H1 (cell line): ENCODE data around the gene GID8. TPM values are rescaled to one million over a fixed set of nuclear protein-coding genes. Genes with fewer than 3 reads are reported as not detected.

ENCODE experiments used
- CTCF ChIA-PET: fragments of 300-600 bp; sonication (Branson Sonifier 250); formaldehyde crosslinking; loops from one replicate; lab custom pipeline; 2021; ENCODE audit not compliant: partially characterized antibody; lab: Charles Lee
- POLR2A ChIA-PET: fragments of 300-600 bp; sonication (Branson Sonifier 250); formaldehyde crosslinking; loops from one replicate; lab custom pipeline; 2021; ENCODE audit warnings: inconsistent platforms; ENCODE audit not compliant: partially characterized antibody; lab: Charles Lee
- DNase-seq, 2 experiments: peaks; one replicate each; pipeline versions ENCODE4 v3.0.0 to v3.0.0-alpha.2; 2010 to 2022; ENCODE audit warnings: low spot score in 2 of 2, low read depth in 1 of 2, mixed read lengths in 1 of 2
- FAIRE-seq: peaks from 2 replicates; lab custom pipeline; 2011; peaks lifted over from hg19 to GRCh38; lab: Jason Lieb, UNC
- H2AFZ ChIP-seq: 2 replicates; pipeline ENCODE4 v1.8.1; 2012; ENCODE audit warnings: low read length, inconsistent platforms
- H2AK5ac ChIP-seq: 2 replicates; pipeline ENCODE4 v1.6.1; 2013; ENCODE audit warnings: low read depth, low read length
- H2BK120ac ChIP-seq: replicated peaks from 2 replicates; pipeline ENCODE3; 2013; ENCODE audit warnings: low read depth, low read length, inconsistent platforms
- H2BK12ac ChIP-seq: 2 replicates; pipeline ENCODE4 v1.6.1; 2013; ENCODE audit warnings: low read depth, low read length
- H2BK15ac ChIP-seq: 2 replicates; pipeline ENCODE4 v1.6.1; 2013; ENCODE audit warnings: low read length
- H2BK20ac ChIP-seq: 2 replicates; pipeline ENCODE4 v1.6.1; 2013; ENCODE audit warnings: low read length
- H2BK5ac ChIP-seq: 2 replicates; pipeline ENCODE4 v1.6.1; 2013; ENCODE audit warnings: low read depth, low read length
- H3K14ac ChIP-seq: 2 replicates; pipeline ENCODE4 v1.6.1; 2013; ENCODE audit warnings: inconsistent platforms; ENCODE audit not compliant: insufficient read length
- H3K18ac ChIP-seq: 2 replicates; pipeline ENCODE4 v1.6.1; 2013; ENCODE audit warnings: low read length; ENCODE audit errors: extremely low read depth
- H3K23ac ChIP-seq: 2 replicates; pipeline ENCODE4 v1.6.1; 2013; ENCODE audit warnings: inconsistent platforms; ENCODE audit not compliant: insufficient read length
- H3K23me2 ChIP-seq: 2 replicates; pipeline ENCODE4 v1.6.1; 2013; ENCODE audit warnings: low read depth, low read length
- H3K27ac ChIP-seq: 2 replicates; pipeline ENCODE4 v1.6.1; 2011; ENCODE audit warnings: low read depth, low read length, inconsistent platforms
- H3K27me3 ChIP-seq, 4 experiments: replicated peaks in 1 of 4; 1 replicate in 1 of 4; 2 replicates in 3 of 4; pipeline versions ENCODE4 v1.6.1 to v1.8.1; 2011 to 2013; ENCODE audit warnings: low read length in 3 of 4, mild to moderate bottlenecking in 3 of 4, inconsistent platforms in 2 of 4, mixed read lengths in 2 of 4, moderate library complexity in 1 of 4; ENCODE audit not compliant: control insufficient read depth in 3 of 4, insufficient read depth in 3 of 4; ENCODE audit errors: extremely low read depth in 1 of 4
- H3K36me3 ChIP-seq, 4 experiments: 2 replicates each; pipeline versions ENCODE4 v1.6.1 to v1.8.1; 2011 to 2013; ENCODE audit warnings: mild to moderate bottlenecking in 4 of 4, low read length in 3 of 4, moderate library complexity in 2 of 4, control low read depth in 1 of 4, inconsistent platforms in 1 of 4; ENCODE audit not compliant: insufficient read depth in 4 of 4, control insufficient read depth in 2 of 4
- H3K4ac ChIP-seq: replicated peaks from 2 replicates; pipeline ENCODE3; 2013; ENCODE audit warnings: low read length, low read depth, mixed read lengths, inconsistent platforms; ENCODE audit not compliant: insufficient read length
- H3K4me1 ChIP-seq, 4 experiments: replicated peaks in 1 of 4; 1 replicate in 1 of 4; 2 replicates in 3 of 4; pipeline versions ENCODE4 v1.6.1 to v1.8.1; 2011 to 2013; ENCODE audit warnings: low read length in 3 of 4, inconsistent platforms in 2 of 4, mixed read lengths in 1 of 4; ENCODE audit not compliant: insufficient read depth in 4 of 4, control insufficient read depth in 3 of 4
- H3K4me2 ChIP-seq, 2 experiments: 2 replicates each; pipeline versions ENCODE4 v1.6.1 to v1.8.1; 2011 to 2013; ENCODE audit warnings: low read depth in 2 of 2, low read length in 2 of 2, control low read depth in 1 of 2, inconsistent platforms in 1 of 2, mild to moderate bottlenecking in 1 of 2; ENCODE audit not compliant: insufficient read depth in 1 of 2
- H3K4me3 ChIP-seq, 4 experiments: fragments of 200-600, 300-600 bp in 1 of 4; sonication (generic), shearing (Covaris generic), sonication (Bioruptor Twin) in 1 of 4; 2 replicates each; pipeline versions ENCODE4 v1.5.1 to v1.8.1; 2011 to 2016; ENCODE audit warnings: low read length in 4 of 4, low read depth in 3 of 4, control low read depth in 2 of 4, inconsistent platforms in 2 of 4, mild to moderate bottlenecking in 2 of 4, mixed read lengths in 1 of 4, moderate library complexity in 1 of 4; ENCODE audit not compliant: insufficient read depth in 2 of 4; ENCODE audit errors: extremely low read depth in 1 of 4
- H3K56ac ChIP-seq: replicated peaks from 2 replicates; pipeline ENCODE3; 2013; ENCODE audit warnings: low read depth, mild to moderate bottlenecking, mixed read lengths, low read length, inconsistent platforms; ENCODE audit not compliant: insufficient read length
- H3K79me1 ChIP-seq: 2 replicates; pipeline ENCODE4 v1.6.1; 2013; ENCODE audit warnings: low read depth, low read length, control low read depth
- H3K79me2 ChIP-seq, 2 experiments: 2 replicates each; pipeline versions ENCODE4 v1.6.1 to v1.8.1; 2012 to 2013; ENCODE audit warnings: low read length in 2 of 2, mild to moderate bottlenecking in 2 of 2, inconsistent platforms in 1 of 2; ENCODE audit not compliant: insufficient read depth in 2 of 2, control insufficient read depth in 1 of 2
- H3K9ac ChIP-seq, 4 experiments: replicated peaks in 1 of 4; 1 replicate in 1 of 4; 2 replicates in 3 of 4; pipeline versions ENCODE4 v1.6.1 to v1.8.1; 2011 to 2013; ENCODE audit warnings: low read depth in 3 of 4, low read length in 3 of 4, control low read depth in 2 of 4, mild to moderate bottlenecking in 2 of 4, moderate library complexity in 2 of 4, inconsistent platforms in 1 of 4; ENCODE audit errors: extremely low read depth in 1 of 4
- H3K9me3 ChIP-seq, 2 experiments: 2 replicates each; pipeline versions ENCODE4 v1.6.1 to v1.8.1; 2012 to 2013; ENCODE audit warnings: mild to moderate bottlenecking in 2 of 2, moderate library complexity in 2 of 2, control low read depth in 1 of 2, inconsistent platforms in 1 of 2, low read depth in 1 of 2, low read length in 1 of 2, mixed read lengths in 1 of 2; ENCODE audit not compliant: insufficient read depth in 2 of 2
- H4K20me1 ChIP-seq, 2 experiments: replicated peaks in 1 of 2; 2 replicates each; pipeline versions ENCODE3 to v1.8.1; 2011 to 2013; ENCODE audit warnings: inconsistent platforms in 2 of 2, low read length in 2 of 2, mild to moderate bottlenecking in 1 of 2; ENCODE audit not compliant: insufficient read depth in 2 of 2, control insufficient read depth in 1 of 2
- H4K5ac ChIP-seq: 2 replicates; pipeline ENCODE4 v1.6.1; 2013; ENCODE audit warnings: low read length, low read depth, mixed read lengths, inconsistent platforms; ENCODE audit not compliant: insufficient read length
- H4K8ac ChIP-seq: 2 replicates; pipeline ENCODE4 v1.8.0; 2013; ENCODE audit warnings: mild to moderate bottlenecking, moderate library complexity, low read length, inconsistent platforms; ENCODE audit not compliant: insufficient read depth; ENCODE audit errors: extremely low read depth
- H4K91ac ChIP-seq: replicated peaks from 2 replicates; pipeline ENCODE3; 2013; ENCODE audit warnings: low read length, mixed read lengths, inconsistent platforms; ENCODE audit not compliant: insufficient read length
- ASH2L ChIP-seq: fragments of 200-600, 300-600 bp; sonication (generic); IDR thresholded peaks from one replicate; pipeline ENCODE4 v1.7.1; 2017; ENCODE audit warnings: low read length
- CREB1 ChIP-seq: IDR thresholded peaks from 2 replicates; pipeline ENCODE4 v1.6.1; 2012; ENCODE audit warnings: inconsistent platforms
- FOSL1 ChIP-seq: IDR thresholded peaks from 2 replicates; pipeline ENCODE4 v1.6.1; 2011; ENCODE audit warnings: mild to moderate bottlenecking, low read depth, low read length, moderate library complexity; ENCODE audit not compliant: insufficient read depth
- GABPA ChIP-seq: IDR thresholded peaks from 2 replicates; pipeline ENCODE4 v1.6.1; 2011; ENCODE audit warnings: mild to moderate bottlenecking, low read length, moderate library complexity, borderline replicate concordance; ENCODE audit not compliant: insufficient read depth
- GTF2F1 ChIP-seq: IDR thresholded peaks from 2 replicates; pipeline ENCODE4 v1.6.1; 2012; ENCODE audit warnings: low read depth, low read length, improper control_type of control experiment, borderline replicate concordance
- HDAC2 ChIP-seq, 2 experiments: fragments of 300-600 bp in 1 of 2; sonication (generic) in 1 of 2; IDR thresholded peaks; 2 replicates each; pipeline ENCODE4 v1.6.1; 2011 to 2012; ENCODE audit warnings: low read depth in 2 of 2, low read length in 2 of 2, mild to moderate bottlenecking in 2 of 2, moderate library complexity in 2 of 2, borderline replicate concordance in 1 of 2, inconsistent platforms in 1 of 2
- HDAC6 ChIP-seq: IDR thresholded peaks from one replicate; pipeline ENCODE4 v1.7.1; 2012; ENCODE audit warnings: low read depth, mild to moderate bottlenecking, inconsistent platforms, low read length, moderate library complexity
- JUN ChIP-seq: IDR thresholded peaks from 2 replicates; pipeline ENCODE4 v1.6.1; 2011; ENCODE audit warnings: low read depth, mild to moderate bottlenecking, improper control_type of control experiment, low read length
- POLR2A ChIP-seq, 2 experiments: IDR thresholded peaks; 1 replicate in 1 of 2; 2 replicates in 1 of 2; pipeline ENCODE4 v1.6.1; 2011; ENCODE audit warnings: low read depth in 2 of 2, low read length in 2 of 2, mild to moderate bottlenecking in 2 of 2; ENCODE audit errors: control extremely low read depth in 1 of 2
- SAP30 ChIP-seq: fragments of 300-600 bp; sonication (generic); IDR thresholded peaks from 2 replicates; pipeline ENCODE4 v1.7.1; 2012; ENCODE audit warnings: low read length, moderate library complexity, mild to moderate bottlenecking, inconsistent platforms; ENCODE audit not compliant: insufficient read depth, insufficient replicate concordance
- SIX5 ChIP-seq: IDR thresholded peaks from 2 replicates; pipeline ENCODE4 v1.6.1; 2011; ENCODE audit warnings: mild to moderate bottlenecking, low read depth, low read length
- SUZ12 ChIP-seq: fragments of 200-600 bp; sonication (generic); IDR thresholded peaks from 2 replicates; pipeline ENCODE4 v1.6.1; 2012; ENCODE audit warnings: mild to moderate bottlenecking, inconsistent platforms, low read length, moderate library complexity, mixed read lengths
- TEAD4 ChIP-seq: IDR thresholded peaks from 2 replicates; pipeline ENCODE4 v1.6.1; 2012; ENCODE audit warnings: low read depth, low read length, inconsistent platforms, mixed read lengths
- YY1 ChIP-seq: IDR thresholded peaks from 2 replicates; pipeline ENCODE4 v1.6.1; 2011; ENCODE audit warnings: low read depth, mild to moderate bottlenecking, low read length
- WGBS, 2 experiments: shearing (Covaris generic) in 1 of 2; methylation state at CpG; one replicate each; pipeline versions ENCODE4 v1.1.6 to v1.1.7; 2013 to 2015; ENCODE audit warnings: low lambda C conversion rate in 2 of 2, mixed read lengths in 2 of 2, inconsistent platforms in 1 of 2, low coverage in 1 of 2, missing lambda C conversion rate in 1 of 2; ENCODE audit not compliant: insufficient replicate concordance in 2 of 2, insufficient coverage in 1 of 2, insufficient read length in 1 of 2; ENCODE audit errors: extremely low coverage in 1 of 2, missing lambda C conversion rate in 1 of 2; 5-methylcytosine and 5-hydroxymethylcytosine counted together
- polyA plus RNA-seq, 7 experiments: library from polyadenylated mRNA; depleted of rRNA in 3 of 7; stranded (reverse) in 5 of 7; unstranded in 2 of 7; fragments of >200 nt in 5 of 7; fragments of 200-250 nt in 2 of 7; gene quantifications; 1 replicate in 5 of 7; 2 replicates in 1 of 7; 4 replicates in 1 of 7; pipeline versions ENCODE4 v1.2.1 to v1.2.3, GENCODE V29; 2011 to 2013; ENCODE audit warnings: missing spikeins in 2 of 7, mixed read lengths in 2 of 7
- total RNA-seq: library from RNA; stranded (reverse); fragmentation: NEBNext Ultra II Directional; extraction: Animal tissue kit (Norgen Biotek cat#: 25700); gene quantifications from 2 replicates; pipeline ENCODE4 v1.2.1, GENCODE V29; 2021

The GID8 gene
- total and polyA plus RNA-seq, 2 of the 8 experiments (the other 6 are each of a cell fraction or from before 2014, with no cell fraction given): 39.7 to 72.9 TPM

- no peak overlapping the region for H2BK5ac ChIP-seq
- TF ChIP-seq FOSL1 (no peak), GABPA (no peak), YY1 (no peak), JUN (no peak), CREB1 (no peak), GTF2F1 (no peak), HDAC2 (IDR thresholded peaks at IDR 0.05; ENCODE audit: borderline replicate concordance in 1 of 2, low read depth in 2 of 2, low read length in 2 of 2) (no peak), POLR2A (IDR thresholded peaks at IDR 0.05; ENCODE audit: control extremely low read depth in 1 of 2, low read depth in 2 of 2, low read length in 2 of 2) (no peak), ASH2L (no peak), SUZ12 (no peak), TEAD4 (no peak), HDAC6 (no peak), SIX5 (no peak), SAP30 (no peak)
These were observed 24.8 kb upstream of the GID8 start for GRCh38 chr20:62913043-62913630.

More at GRCh38 chr20:62913043-62913630, 24.8 kb upstream of the GID8 start:
- peak overlapping the region; percentile 28; the same call in 1 of the 2 replicates for H4K8ac ChIP-seq
- H3K4me3 ChIP-seq: no peak overlapping the region
- H3K23ac ChIP-seq: no peak overlapping the region
- no peak overlapping the region for H3K18ac ChIP-seq
- CTCF ChIA-PET: interaction anchor here (1.0 to 4.0 kb wide), 7 partner anchors 10 to 52 kb away, joined by 3 to 35 read pairs (median 6); partner anchors contain the start of gene DIDO1
- no peaks in the 10 kb centered on the region for H3K27me3 ChIP-seq
- no peak overlapping the region for H2BK12ac ChIP-seq
- H2AK5ac ChIP-seq: no peak overlapping the region
- peaks cover 11 to 25% (median 23%) of the 10 kb centered on the region in 4 experiments; a peak in 6 of 7 replicates for H3K4me1 ChIP-seq
- H4K91ac ChIP-seq: no peak overlapping the region
- no peak overlapping the region for H3K9ac ChIP-seq
- no peak overlapping the region for H2AFZ ChIP-seq
- no peak overlapping the region for H3K4me2 ChIP-seq
- no peak overlapping the region for H4K5ac ChIP-seq
- no peak overlapping the region for H3K56ac ChIP-seq
- H2BK20ac ChIP-seq: no peak overlapping the region
- FAIRE-seq: no peak
- H3K23me2 ChIP-seq: no peaks in the 10 kb centered on the region
- H2BK15ac ChIP-seq: no peak overlapping the region
- H3K79me2 ChIP-seq: peaks cover 43 to 99% of the 10 kb centered on the region in 2 experiments
- H2BK120ac ChIP-seq: no peak overlapping the region
- WGBS, 2 experiments: 96% methylated on average over 6 of the region's 7 CpGs; no CpG with 5 or more reads in 1 of the 2 experiments
- H3K9me3 ChIP-seq: no peaks in the 10 kb centered on the region
- H3K14ac ChIP-seq: no peak overlapping the region
- DNase-seq: no peak
- peaks cover 18 to 50% (median 43%) of the 10 kb centered on the region in 4 experiments for H3K36me3 ChIP-seq
- peaks cover 50 to 70% of the 10 kb centered on the region in 2 experiments for H4K20me1 ChIP-seq
- POLR2A ChIA-PET: interaction anchor here (1.2 to 20.3 kb wide), 4 partner anchors 12 to 29 kb away, joined by 3 to 363 read pairs (median 104); partner anchors contain the start of genes DIDO1 and GID8
- no peak overlapping the region; the same call in 1 of the 2 replicates for H3K27ac ChIP-seq
- H3K79me1 ChIP-seq: peaks cover 19% of the 10 kb centered on the region
- no peak overlapping the region for H3K4ac ChIP-seq
